NCI-H187 (cell line): ENCODE measurements around the gene TATDN3.
A peak's percentile ranks its signal among the peaks of the same experiment; 100 is the strongest.
"Not testable (repeated sequence)": the region's sequence is repeated elsewhere in the genome, so short reads cannot be mapped to it uniquely, and the experiment has no call there.

Experiments used
- DNase-seq, 2 experiments: peaks; one replicate each; lab custom pipeline; 2025; lab: John Stamatoyannopoulos, UW

The TATDN3 gene

GRCh38 chr1:212827831-212828278 lies 36.2 kb downstream of the TATDN3 start:
- no peak for DNase-seq

DNA sequence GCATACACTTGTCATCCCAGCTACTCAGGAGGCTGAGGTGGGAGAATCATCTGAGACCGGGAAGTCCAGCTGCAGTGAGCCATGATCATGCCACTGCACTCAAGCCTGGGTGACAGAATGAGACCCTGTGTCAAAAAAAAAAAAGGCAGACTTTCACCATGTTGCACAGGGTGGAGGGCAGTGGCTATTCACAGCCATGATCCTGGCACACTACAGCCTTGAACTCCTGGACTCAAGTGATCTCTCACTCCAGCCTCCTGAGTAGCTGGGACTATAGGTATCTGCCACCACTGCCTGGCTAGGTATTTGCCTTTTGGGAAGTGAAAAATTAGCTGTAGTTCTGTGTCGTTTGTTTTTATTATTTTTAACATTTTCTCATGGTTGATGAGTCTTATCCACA lies 36.7 kb downstream of the TATDN3 start:
- no peak for DNase-seq

DNA sequence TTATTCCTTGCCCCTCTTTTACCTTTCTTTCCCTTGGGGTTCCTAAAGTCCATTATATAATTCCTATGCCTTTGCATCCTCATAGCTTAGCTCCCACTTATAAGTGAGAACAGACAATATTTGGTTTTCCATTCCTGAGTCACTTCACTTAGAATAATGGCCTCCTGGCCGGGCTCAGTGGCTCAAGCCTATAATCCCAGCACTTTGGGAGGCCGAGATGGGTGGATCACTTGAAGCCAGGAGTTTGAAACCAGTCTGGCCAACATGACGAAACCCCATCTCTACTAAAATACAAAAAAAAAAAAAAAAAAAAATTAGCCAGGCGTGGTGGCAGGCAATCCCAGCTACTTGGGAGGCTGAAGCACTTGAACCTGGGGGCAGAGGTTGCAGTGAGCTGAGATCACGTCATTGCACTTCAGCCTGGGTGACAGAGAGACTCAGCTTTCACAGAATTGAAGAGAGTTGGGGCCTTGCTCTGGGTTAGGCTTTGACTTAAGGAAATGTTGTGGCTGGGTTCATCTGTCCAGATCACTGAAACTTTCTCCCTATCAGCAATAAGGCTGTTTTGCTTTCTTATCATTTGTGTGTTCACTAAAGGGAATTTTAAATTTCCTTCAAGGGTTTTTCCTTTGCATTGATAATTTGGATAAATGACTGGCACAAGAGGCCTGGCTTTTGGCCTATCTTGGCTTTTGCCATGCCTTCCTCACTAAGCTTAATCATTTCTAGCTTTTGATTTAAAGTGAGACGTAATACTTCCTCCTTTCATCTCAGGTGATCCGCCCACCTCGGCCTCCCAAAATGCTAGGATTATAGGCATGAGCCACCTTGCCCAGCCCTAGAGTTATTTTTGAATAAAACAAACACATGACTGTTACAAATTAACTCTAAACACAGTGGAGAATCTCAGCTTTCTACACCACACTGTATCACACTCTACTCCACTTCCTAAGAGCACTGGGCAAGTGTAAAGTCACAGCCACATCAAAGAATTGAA lies 41.8 kb downstream of the TATDN3 start:
- not testable (repeated sequence) for DNase-seq

- no peak for DNase-seq
Measured at GRCh38 chr1:212838145-212838544, 46.5 kb downstream of the TATDN3 start.

DNA sequence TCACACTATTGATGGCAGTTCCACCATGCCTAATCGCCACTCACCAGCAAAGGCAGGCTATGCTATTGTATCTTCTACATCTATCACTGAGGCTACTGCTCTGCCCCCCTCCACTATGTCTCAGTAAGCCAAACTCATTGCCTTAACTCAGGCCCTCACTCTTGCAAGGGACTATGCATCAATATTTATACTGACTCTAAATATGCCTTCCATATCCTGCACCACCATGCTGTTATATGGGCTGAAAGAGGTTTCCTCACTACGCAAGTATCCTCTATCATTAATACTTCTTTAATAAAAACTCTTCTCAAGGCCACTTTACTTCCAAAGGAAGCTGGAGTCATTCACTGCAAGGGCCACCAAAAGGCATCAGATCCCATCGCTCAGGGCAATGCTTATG lies 52.8 kb downstream of the TATDN3 start:
- not testable (repeated sequence) for DNase-seq

DNA sequence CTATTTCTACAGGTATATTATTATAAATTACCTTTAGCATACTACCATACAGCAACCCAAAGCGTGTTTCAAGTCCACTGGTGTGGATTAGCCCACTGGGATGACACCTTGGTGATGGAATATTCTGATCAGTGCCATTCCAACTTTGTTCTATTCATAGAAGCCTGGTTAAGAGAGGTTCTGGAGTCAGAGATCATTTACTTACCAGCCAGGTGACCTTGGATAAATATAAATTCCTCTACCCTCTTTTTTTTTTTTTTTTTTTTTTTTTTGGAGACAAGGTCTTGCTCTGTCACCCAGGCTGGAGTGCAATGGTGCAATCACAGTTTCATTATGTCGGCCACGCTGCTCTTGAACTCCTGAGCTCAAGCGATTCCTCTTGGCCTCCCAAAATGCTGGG lies 55.9 kb downstream of the TATDN3 start, which contains the start of gene SPATA45:
Gene SPATA45 (minus strand): TSS at position 101 of the 400 bp plus-strand sequence. CDS start 11,500 bp downstream, outside the sequence.
- no peak for DNase-seq

DNA sequence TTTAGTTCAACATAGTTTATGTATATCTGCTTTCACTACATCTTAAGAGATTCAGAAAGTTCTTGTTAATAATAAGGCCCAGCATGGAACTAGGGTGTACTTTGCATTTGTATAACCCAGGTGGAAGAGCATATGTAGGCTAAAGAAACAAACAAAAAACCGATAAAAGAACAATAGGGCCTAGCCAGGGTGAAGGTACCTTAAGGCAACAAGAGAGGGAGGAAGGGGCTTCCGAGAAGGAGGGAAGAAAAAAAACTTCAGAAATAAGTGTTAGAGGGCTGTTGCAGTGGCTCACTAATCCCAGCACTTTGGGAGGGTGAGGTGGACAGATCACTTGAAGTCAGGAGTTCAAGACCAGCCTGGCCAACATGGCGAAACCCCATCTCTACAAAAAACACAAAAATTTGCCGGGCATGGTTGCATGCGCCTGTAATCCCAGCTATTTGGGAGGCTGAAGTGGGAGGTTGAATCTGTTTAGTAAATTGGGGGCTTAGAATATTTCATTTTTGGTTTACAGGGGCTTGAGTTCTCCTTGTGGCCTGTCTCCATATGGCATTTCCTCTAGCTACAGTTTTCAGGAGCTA lies 60.5 kb downstream of the TATDN3 start:
- DNase-seq, result no peak

GRCh38 chr1:212853658-212854057 lies 62.0 kb downstream of the TATDN3 start:
- DNase-seq, result no peak

DNA sequence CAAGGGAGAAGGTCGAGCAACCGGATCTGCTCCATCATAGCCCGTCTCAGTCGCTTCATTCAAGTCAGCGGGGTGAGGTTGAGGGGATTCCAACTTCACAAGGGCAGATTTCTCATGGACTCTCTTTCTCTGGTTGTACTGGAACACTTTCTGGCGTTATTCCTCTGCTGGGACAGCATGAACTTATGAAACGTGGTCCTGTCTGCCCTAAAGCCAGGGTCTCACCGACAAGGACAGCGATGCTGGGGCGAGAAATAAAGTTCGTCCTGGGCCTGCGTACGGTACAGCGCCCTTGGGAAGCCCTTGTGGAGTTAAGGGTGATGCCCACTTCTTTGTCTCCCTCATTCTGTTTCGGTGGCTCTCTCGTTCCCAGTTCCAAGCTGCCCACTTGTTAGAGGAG lies 65.1 kb downstream of the TATDN3 start:
- DNase-seq, result no peak

- peak; percentile 67 to 81 for DNase-seq
Measured at GRCh38 chr1:212857992-212858460, 66.3 kb downstream of the TATDN3 start, which contains the start of gene FLVCR1. FLVCR1 (plus strand) TSS chr1:212858275; CDS start chr1:212858453, 178 bp downstream.

DNA sequence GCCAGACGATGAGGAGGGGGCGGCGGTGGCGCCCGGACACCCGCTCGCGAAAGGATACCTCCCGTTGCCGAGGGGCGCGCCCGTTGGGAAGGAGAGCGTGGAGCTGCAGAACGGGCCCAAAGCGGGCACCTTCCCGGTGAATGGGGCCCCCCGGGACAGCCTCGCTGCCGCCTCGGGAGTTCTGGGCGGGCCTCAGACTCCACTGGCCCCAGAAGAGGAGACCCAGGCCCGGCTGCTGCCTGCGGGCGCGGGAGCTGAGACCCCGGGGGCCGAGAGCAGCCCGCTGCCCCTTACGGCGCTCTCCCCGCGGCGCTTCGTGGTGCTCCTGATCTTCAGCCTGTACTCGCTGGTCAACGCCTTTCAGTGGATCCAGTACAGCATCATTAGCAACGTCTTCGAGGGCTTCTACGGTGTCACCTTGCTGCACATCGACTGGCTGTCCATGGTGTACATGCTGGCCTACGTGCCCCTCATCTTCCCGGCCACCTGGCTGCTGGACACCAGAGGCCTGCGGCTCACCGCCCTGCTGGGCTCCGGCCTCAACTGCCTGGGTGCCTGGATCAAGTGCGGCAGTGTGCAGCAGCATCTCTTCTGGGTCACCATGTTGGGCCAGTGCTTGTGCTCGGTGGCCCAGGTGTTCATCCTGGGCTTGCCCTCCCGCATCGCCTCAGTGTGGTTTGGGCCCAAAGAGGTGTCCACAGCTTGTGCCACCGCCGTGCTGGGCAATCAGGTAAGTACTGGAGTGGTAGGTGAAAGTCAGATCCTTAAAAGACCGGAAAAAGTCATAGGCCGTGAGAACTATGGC lies 67.0 kb downstream of the TATDN3 start:
- DNase-seq, result no peak

- DNase-seq, result no peak
Measured at GRCh38 chr1:212860713-212861581, 69.3 kb downstream of the TATDN3 start.

GRCh38 chr1:212862111-212862690 lies 70.5 kb downstream of the TATDN3 start:
- DNase-seq, result no peak

GRCh38 chr1:212863345-212863744 lies 71.7 kb downstream of the TATDN3 start:
- not testable (repeated sequence) for DNase-seq

- DNase-seq, result no peak
Measured at GRCh38 chr1:212864201-212864600, 72.5 kb downstream of the TATDN3 start.
